ENCODE data around the gene ERCC8. TPM values are rescaled to one million over a fixed set of nuclear protein-coding genes. Genes with fewer than 3 reads are reported as not detected.
A peak's percentile ranks its signal among the peaks of the same experiment; 100 is the strongest.

The ERCC8 gene
- total and polyA plus RNA-seq, 9 of the 15 experiments (the other 6 are each of a cell fraction or from before 2014, with no cell fraction given) = 10.1 to 41.8 (median 24.4) TPM

DNA sequence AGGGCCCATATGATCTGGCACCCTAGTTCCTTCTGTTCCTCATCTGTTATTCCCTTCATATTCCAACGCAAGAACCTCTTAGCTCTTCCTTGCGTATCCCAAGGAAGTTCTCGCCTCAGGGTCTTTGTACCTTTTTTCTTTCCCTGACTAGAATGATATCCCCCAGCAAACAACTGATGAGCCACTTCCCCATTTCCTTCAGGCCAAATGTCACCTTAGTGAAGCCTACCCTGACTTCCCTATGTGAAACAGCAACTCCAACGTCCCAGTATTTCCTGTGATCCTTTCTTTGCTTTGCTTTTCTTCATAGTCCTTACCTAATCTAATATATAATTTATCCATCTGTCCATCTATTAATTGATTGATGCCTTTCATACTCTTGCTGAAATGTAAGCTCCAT is 47.9 kb downstream of the ERCC8 start:
- FAIRE-seq = no peak
- ChIA-PET CTCF (ENCODE audit: low intra/inter-chr PET ratio) (no interaction called here), POLR2A (interaction anchor here (0.9 kb wide), 1 partner anchor 209 kb away, joined by 5 read pairs; no protein-coding TSS in a partner anchor)
- H3K27ac ChIP-seq (ENCODE audit: extremely low read depth, low read depth, low read length) = no peak overlapping the region
- no peaks in the 10 kb centered on the region for H3K4me1 ChIP-seq (replicated peaks in 1 of 2; ENCODE audit: control insufficient read depth in 2 of 2, insufficient read depth in 2 of 2, low read length in 2 of 2)
- no peak overlapping the region for H3K4me3 ChIP-seq
- H3K4me2 ChIP-seq (ENCODE audit: insufficient read depth, low read length) = no peak overlapping the region
- H3K36me3 ChIP-seq (ENCODE audit: control insufficient read depth, insufficient read depth, low read length) = peaks cover 22% of the 10 kb centered on the region; the same call in 2 of the 3 replicates
- DNase-seq (ENCODE audit: extremely low read depth in 1 of 4, low spot score in 3 of 4) = no peak
- no peaks in the 10 kb centered on the region for H3K79me2 ChIP-seq (ENCODE audit: control insufficient read depth, insufficient read depth, low read length)
- intact Hi-C loops (cut with micrococcal nuclease) = no loop called here
- ATAC-seq = no peak
- no peaks in the 10 kb centered on the region for H3K9me1 ChIP-seq (ENCODE audit: control insufficient read depth, insufficient read depth, low read length)
- in situ Hi-C loops (cut with MboI) = no loop called here
- H4K20me1 ChIP-seq (replicated peaks; ENCODE audit: control insufficient read depth, insufficient read depth, low read length) = no peaks in the 10 kb centered on the region
- no TSS peak for BruUV-seq (replicated peaks)
- 79% methylated on average over 4 of the region's 4 CpGs for WGBS (ENCODE audit: insufficient coverage, low coverage, missing lambda C conversion rate)
- H2AFZ ChIP-seq (ENCODE audit: low read depth, low read length) = no peak overlapping the region
- no peak for TF ChIP-seq GMEB1 (CRISPR knock-in tag; IDR thresholded peaks at IDR 0.05)
- peak; percentile 69; the same call in 1 of the 2 replicates for TF ChIP-seq SPI1 (IDR thresholded peaks at IDR 0.05; ENCODE audit: borderline replicate concordance, low read depth, low read length)
- H3K9ac ChIP-seq (ENCODE audit: insufficient read depth in 1 of 2, low read depth in 2 of 2, low read length in 2 of 2) = no peak overlapping the region
- no peaks in the 10 kb centered on the region for H3K9me3 ChIP-seq (replicated peaks; ENCODE audit: control insufficient read depth, insufficient read depth, low read depth, low read length)
- no peaks in the 10 kb centered on the region for H3K27me3 ChIP-seq (ENCODE audit: control insufficient read depth in 2 of 2, insufficient read depth in 2 of 2, low read length in 2 of 2)

DNA sequence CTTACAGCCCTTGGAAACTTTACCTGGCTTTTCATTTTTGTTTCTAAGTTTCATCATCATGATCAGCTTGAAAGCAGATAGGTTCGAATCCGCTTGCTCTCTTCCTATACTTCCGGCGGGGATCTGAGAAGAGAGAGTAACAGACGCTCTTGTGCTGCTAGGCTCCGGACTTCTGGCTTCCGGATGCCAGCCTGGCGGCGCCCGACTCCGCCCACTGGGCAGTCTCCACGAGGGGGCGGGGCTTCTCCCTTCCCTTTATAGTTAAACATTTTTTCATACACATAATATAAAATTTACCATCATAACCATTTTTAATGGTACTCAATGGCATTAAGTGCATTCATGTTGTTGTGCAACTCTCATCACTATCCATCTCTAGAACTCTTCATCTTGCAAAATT is 51.3 kb downstream of the ERCC8 start:
- no TSS peak for BruUV-seq (replicated peaks)
- ATAC-seq (no peak), DNase-seq (ENCODE audit: extremely low read depth in 1 of 4, low spot score in 3 of 4) (no peak), FAIRE-seq (no peak)
- in situ Hi-C loops (cut with MboI) = no loop called here
- Histone ChIP-seq H3K27ac (ENCODE audit: extremely low read depth, low read depth, low read length) (no peak overlapping the region), H3K79me2 (ENCODE audit: control insufficient read depth, insufficient read depth, low read length) (no peaks in the 10 kb centered on the region), H3K4me1 (replicated peaks in 1 of 2; ENCODE audit: control insufficient read depth in 2 of 2, insufficient read depth in 2 of 2, low read length in 2 of 2) (no peaks in the 10 kb centered on the region), H3K9ac (ENCODE audit: insufficient read depth in 1 of 2, low read depth in 2 of 2, low read length in 2 of 2) (no peak overlapping the region), H3K9me1 (ENCODE audit: control insufficient read depth, insufficient read depth, low read length) (no peaks in the 10 kb centered on the region), H3K9me3 (replicated peaks; ENCODE audit: control insufficient read depth, insufficient read depth, low read depth, low read length) (no peaks in the 10 kb centered on the region), H2AFZ (ENCODE audit: low read depth, low read length) (no peak overlapping the region), H3K36me3 (ENCODE audit: control insufficient read depth, insufficient read depth, low read length) (peaks cover 22% of the 10 kb centered on the region; the same call in 2 of the 3 replicates), H3K4me3 (no peak overlapping the region), H3K4me2 (ENCODE audit: insufficient read depth, low read length) (no peak overlapping the region), H3K27me3 (ENCODE audit: control insufficient read depth in 2 of 2, insufficient read depth in 2 of 2, low read length in 2 of 2) (no peaks in the 10 kb centered on the region), H4K20me1 (replicated peaks; ENCODE audit: control insufficient read depth, insufficient read depth, low read length) (no peaks in the 10 kb centered on the region)
- intact Hi-C loops (cut with micrococcal nuclease) = no loop called here
- POLR2A ChIA-PET = no interaction called here
- CTCF ChIA-PET (ENCODE audit: low intra/inter-chr PET ratio) = no interaction called here
- 81% methylated on average over 3 of the region's 13 CpGs for WGBS (ENCODE audit: insufficient coverage, low coverage, missing lambda C conversion rate)
- TF ChIP-seq ELF4 (CRISPR knock-in tag; IDR thresholded peaks at IDR 0.05) (no peak), E2F4 (CRISPR knock-in tag; IDR thresholded peaks at IDR 0.05; ENCODE audit: low read depth) (no peak), PML (IDR thresholded peaks at IDR 0.05; ENCODE audit: low read length) (no peak), SRSF3 (IDR thresholded peaks at IDR 0.05; ENCODE audit: insufficient read depth, low read length) (no peak), ZNF165 (CRISPR knock-in tag; IDR thresholded peaks at IDR 0.05; ENCODE audit: borderline replicate concordance) (no peak), CSDE1 (IDR thresholded peaks at IDR 0.05) (no peak)
- TF ChIP-seq, protein P1, sequence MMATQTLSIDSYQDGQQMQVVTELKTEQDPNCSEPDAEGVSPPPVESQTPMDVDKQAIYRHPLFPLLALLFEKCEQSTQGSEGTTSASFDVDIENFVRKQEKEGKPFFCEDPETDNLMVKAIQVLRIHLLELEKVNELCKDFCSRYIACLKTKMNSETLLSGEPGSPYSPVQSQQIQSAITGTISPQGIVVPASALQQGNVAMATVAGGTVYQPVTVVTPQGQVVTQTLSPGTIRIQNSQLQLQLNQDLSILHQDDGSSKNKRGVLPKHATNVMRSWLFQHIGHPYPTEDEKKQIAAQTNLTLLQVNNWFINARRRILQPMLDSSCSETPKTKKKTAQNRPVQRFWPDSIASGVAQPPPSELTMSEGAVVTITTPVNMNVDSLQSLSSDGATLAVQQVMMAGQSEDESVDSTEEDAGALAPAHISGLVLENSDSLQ (IDR thresholded peaks at IDR 0.05) = no peak
- TF ChIP-seq, protein P2, sequence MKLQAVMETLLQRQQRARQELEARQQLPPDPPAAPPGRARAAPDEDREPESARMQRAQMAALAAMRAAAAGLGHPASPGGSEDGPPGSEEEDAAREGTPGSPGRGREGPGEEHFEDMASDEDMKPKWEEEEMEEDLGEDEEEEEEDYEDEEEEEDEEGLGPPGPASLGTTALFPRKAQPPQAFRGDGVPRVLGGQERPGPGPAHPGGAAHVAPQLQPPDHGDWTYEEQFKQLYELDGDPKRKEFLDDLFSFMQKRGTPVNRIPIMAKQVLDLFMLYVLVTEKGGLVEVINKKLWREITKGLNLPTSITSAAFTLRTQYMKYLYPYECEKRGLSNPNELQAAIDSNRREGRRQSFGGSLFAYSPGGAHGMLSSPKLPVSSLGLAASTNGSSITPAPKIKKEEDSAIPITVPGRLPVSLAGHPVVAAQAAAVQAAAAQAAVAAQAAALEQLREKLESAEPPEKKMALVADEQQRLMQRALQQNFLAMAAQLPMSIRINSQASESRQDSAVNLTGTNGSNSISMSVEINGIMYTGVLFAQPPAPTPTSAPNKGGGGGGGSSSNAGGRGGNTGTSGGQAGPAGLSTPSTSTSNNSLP (IDR thresholded peaks at IDR 0.05; ENCODE audit: borderline replicate concordance, low read depth, low read length) = no peak

All from K562 (cell line).